K562 (cell line): ENCODE results near the gene TRIM37. TPM values are rescaled to one million over a fixed set of nuclear protein-coding genes. Genes with fewer than 3 reads are reported as not detected.

Experiments
- ATAC-seq: fragments of 200-7000 bp; cut with Tn5 transposase; 3 replicates; pipeline ENCODE4 v1.9.1; 2020; ENCODE audit warnings: moderate library complexity
- BruUV-seq: library from RNA; stranded (reverse); fragments of 400-500 nt; replicated peaks from 2 replicates; lab custom pipeline; 2021; lab: Mats Ljungman, UMichigan
- CTCF ChIA-PET: fragments of 300-600 bp; formaldehyde crosslinking; extraction: SDS; loops from one replicate; lab custom pipeline; 2021; ENCODE audit warnings: low intra/inter-chr PET ratio; lab: Yijun Ruan, JAX
- POLR2A ChIA-PET: fragments of 300-600, 350-650 bp; sonication (Branson Sonifier 250); formaldehyde crosslinking; extraction: SDS; loops from one replicate; lab custom pipeline; 2021; ENCODE audit warnings: antibody characterized with exemption, inconsistent platforms; lab: Yijun Ruan, JAX
- DNase-seq, 4 experiments: peaks; one replicate each; pipeline versions ENCODE4 v3.0.0 to v3.0.0-alpha.2; 2011 to 2018; ENCODE audit warnings: low spot score in 3 of 4, mixed read lengths in 3 of 4; ENCODE audit errors: extremely low read depth in 1 of 4
- FAIRE-seq: peaks from 2 replicates; lab custom pipeline; 2011; peaks lifted over from hg19 to GRCh38; lab: Jason Lieb, UNC
- H2AFZ ChIP-seq: 2 replicates; pipeline ENCODE4 v1.6.0; 2011; ENCODE audit warnings: low read depth, low read length, control low read depth, inconsistent platforms
- H3K27ac ChIP-seq: fragments of 200-600 bp; 3 replicates; pipeline ENCODE4 v1.8.0; 2011; ENCODE audit warnings: low read depth, mild to moderate bottlenecking, control low read depth, inconsistent platforms, low read length, moderate library complexity, mixed read lengths; ENCODE audit errors: extremely low read depth
- H3K27me3 ChIP-seq, 2 experiments: fragments of 300-600 bp in 1 of 2; 2 replicates in 1 of 2; 3 replicates in 1 of 2; pipeline versions ENCODE4 v1.6.0 to v1.8.0; 2011; ENCODE audit warnings: inconsistent platforms in 2 of 2, low read length in 2 of 2, mild to moderate bottlenecking in 1 of 2, mixed read lengths in 1 of 2, moderate library complexity in 1 of 2; ENCODE audit not compliant: control insufficient read depth in 2 of 2, insufficient read depth in 2 of 2
- H3K36me3 ChIP-seq: fragments of 300-600 bp; 3 replicates; pipeline ENCODE4 v1.8.0; 2011; ENCODE audit warnings: mild to moderate bottlenecking, low read length, inconsistent platforms; ENCODE audit not compliant: control insufficient read depth, insufficient read depth
- H3K4me1 ChIP-seq, 2 experiments: fragments of 200-600 bp in 1 of 2; replicated peaks in 1 of 2; 2 replicates in 1 of 2; 3 replicates in 1 of 2; pipeline versions ENCODE4 v1.5.1 to v1.8.0; 2011; ENCODE audit warnings: inconsistent platforms in 2 of 2, low read length in 2 of 2, mild to moderate bottlenecking in 1 of 2, mixed read lengths in 1 of 2, moderate library complexity in 1 of 2; ENCODE audit not compliant: control insufficient read depth in 2 of 2, insufficient read depth in 2 of 2
- H3K4me2 ChIP-seq: 2 replicates; pipeline ENCODE4 v1.6.1; 2011; ENCODE audit warnings: low read length, control low read depth, inconsistent platforms, mixed read lengths; ENCODE audit not compliant: insufficient read depth
- H3K4me3 ChIP-seq: fragments of 200-600 bp; sonication (generic), shearing (Covaris generic); 2 replicates; pipeline ENCODE4 v1.5.1; 2016; ENCODE audit warnings: control low read depth, inconsistent platforms
- H3K79me2 ChIP-seq: fragments of 200-600 bp; 3 replicates; pipeline ENCODE4 v1.8.0; 2011; ENCODE audit warnings: low read length, inconsistent platforms; ENCODE audit not compliant: control insufficient read depth, insufficient read depth
- H3K9ac ChIP-seq, 2 experiments: 2 replicates each; pipeline versions ENCODE4 v1.6.0 to v1.6.1; 2011; ENCODE audit warnings: low read depth in 2 of 2, low read length in 2 of 2, control low read depth in 1 of 2, inconsistent platforms in 1 of 2, mild to moderate bottlenecking in 1 of 2, mixed read lengths in 1 of 2; ENCODE audit not compliant: insufficient read depth in 1 of 2
- H3K9me1 ChIP-seq: one replicate; pipeline ENCODE4 v1.6.0; 2011; ENCODE audit warnings: inconsistent platforms, mild to moderate bottlenecking, low read length, moderate library complexity; ENCODE audit not compliant: control insufficient read depth, insufficient read depth
- H3K9me3 ChIP-seq: replicated peaks from 2 replicates; pipeline ENCODE4 v1.5.1; 2011; ENCODE audit warnings: low read depth, low read length, inconsistent platforms; ENCODE audit not compliant: control insufficient read depth, insufficient read depth
- H4K20me1 ChIP-seq: replicated peaks from 2 replicates; pipeline ENCODE4 v1.6.1; 2011; ENCODE audit warnings: low read length, inconsistent platforms, mixed read lengths; ENCODE audit not compliant: control insufficient read depth, insufficient read depth
- FOXA3 ChIP-seq, 2 experiments: fragments of 450-650 bp in 1 of 2; sonication (generic) in 1 of 2; formaldehyde crosslinking; IDR thresholded peaks in 1 of 2; conservative IDR thresholded peaks in 1 of 2; 2 replicates each; pipeline versions ENCODE4 v1.4.0 to v1.8.0; 2020 to 2022; ENCODE audit warnings: mild to moderate bottlenecking in 2 of 2, missing genetic modification reagents in 1 of 2
- PHF20 ChIP-seq: fragments of 450-650 bp; IDR thresholded peaks from 2 replicates; pipeline ENCODE4 v1.6.1; 2018; ENCODE audit not compliant: partially characterized antibody
- PURB ChIP-seq: sonication (generic); formaldehyde crosslinking; IDR thresholded peaks from 2 replicates; pipeline ENCODE4 v1.9.0; 2021; ENCODE audit warnings: low read depth, mild to moderate bottlenecking, missing genetic modification reagents
- TEAD4 ChIP-seq, 2 experiments: sonication (generic) in 1 of 2; formaldehyde crosslinking in 1 of 2; IDR thresholded peaks; 2 replicates each; pipeline versions ENCODE4 v1.6.1 to v1.8.0; 2012 to 2022; ENCODE audit warnings: borderline replicate concordance in 1 of 2, inconsistent platforms in 1 of 2, low read length in 1 of 2, mild to moderate bottlenecking in 1 of 2, missing genetic modification reagents in 1 of 2
- TRIM24 ChIP-seq, 2 experiments: fragments of 450-650 bp; IDR thresholded peaks; 2 replicates each; pipeline ENCODE4 v1.6.1; 2016
- ZBTB8A ChIP-seq: fragments of 450-650 bp; IDR thresholded peaks from 2 replicates; pipeline ENCODE4 v1.6.1; 2018; ENCODE audit warnings: mild to moderate bottlenecking, moderate library complexity; ENCODE audit not compliant: partially characterized antibody
- WGBS: fragments of 100-300 bp; shearing (Covaris generic); methylation state at CpG from one replicate; pipeline ENCODE4 v1.1.6; 2016; ENCODE audit warnings: low coverage, mixed read lengths; ENCODE audit not compliant: insufficient coverage; ENCODE audit errors: missing lambda C conversion rate; 5-methylcytosine and 5-hydroxymethylcytosine counted together
- in situ Hi-C: fragments of 300-500 bp; cut with MboI; formaldehyde crosslinking; loops from 4 replicates; pipeline ENCODE4 v1.15.0; 2018; ENCODE audit warnings: inconsistent platforms, mixed read lengths
- intact Hi-C: fragments of 100-400 bp; cut with micrococcal nuclease; formaldehyde crosslinking; loops from 2 replicates; pipeline ENCODE4 v1.14.2; 2022
- polyA plus RNA-seq, 8 experiments: library from polyadenylated mRNA; depleted of rRNA in 4 of 8; stranded (reverse) in 5 of 8; unstranded in 3 of 8; fragments of >200 nt; fragmentation: Nextera tagmentation in 2 of 8; fragmentation: Illumina TruSeq in 1 of 8; extraction: Ambion mirVana in 2 of 8; extraction: Trizol in 1 of 8; gene quantifications; 2 replicates each; pipeline versions ENCODE4 v1.2.1 to v1.2.3, GENCODE V29; 2011 to 2014; ENCODE audit warnings: inconsistent platforms in 1 of 8, missing spikeins in 1 of 8
- total RNA-seq, 7 experiments: library from RNA; depleted of rRNA in 6 of 7; stranded (reverse); fragments of >200 nt in 6 of 7; fragmentation: Illumina TruSeq in 2 of 7; extraction: Trizol in 2 of 7; gene quantifications; 2 replicates each; pipeline versions ENCODE4 v1.2.1 to v1.2.3, GENCODE V29; 2011 to 2021; ENCODE audit warnings: low replicate concordance in 1 of 7
- TF ChIP-seq, protein P1 (sequence below), 3 experiments: fragments of 200-800 bp in 1 of 3; fragments of 250-450 bp in 1 of 3; fragments of 450-650 bp in 1 of 3; sonication (Bioruptor Pico) in 1 of 3; sonication (Bioruptor generic) in 1 of 3; formaldehyde crosslinking in 1 of 3; IDR thresholded peaks; 2 replicates each; pipeline versions ENCODE4 v1.6.1 to v1.8.0; 2016 to 2022; ENCODE audit warnings: mild to moderate bottlenecking in 2 of 3, missing genetic modification characterization in 2 of 3, missing compliant biosample characterization in 1 of 3, moderate library complexity in 1 of 3
- TF ChIP-seq, protein P2 (sequence below): fragments of 450-650 bp; IDR thresholded peaks from 2 replicates; pipeline ENCODE4 v1.6.1; 2016; ENCODE audit warnings: low read depth, mild to moderate bottlenecking, moderate library complexity

Gene TRIM37
- total and polyA plus RNA-seq, 9 of the 15 experiments (the other 6 are each of a cell fraction or from before 2014, with no cell fraction given): 4.5 to 31.4 (median 23.8) TPM

DNA sequence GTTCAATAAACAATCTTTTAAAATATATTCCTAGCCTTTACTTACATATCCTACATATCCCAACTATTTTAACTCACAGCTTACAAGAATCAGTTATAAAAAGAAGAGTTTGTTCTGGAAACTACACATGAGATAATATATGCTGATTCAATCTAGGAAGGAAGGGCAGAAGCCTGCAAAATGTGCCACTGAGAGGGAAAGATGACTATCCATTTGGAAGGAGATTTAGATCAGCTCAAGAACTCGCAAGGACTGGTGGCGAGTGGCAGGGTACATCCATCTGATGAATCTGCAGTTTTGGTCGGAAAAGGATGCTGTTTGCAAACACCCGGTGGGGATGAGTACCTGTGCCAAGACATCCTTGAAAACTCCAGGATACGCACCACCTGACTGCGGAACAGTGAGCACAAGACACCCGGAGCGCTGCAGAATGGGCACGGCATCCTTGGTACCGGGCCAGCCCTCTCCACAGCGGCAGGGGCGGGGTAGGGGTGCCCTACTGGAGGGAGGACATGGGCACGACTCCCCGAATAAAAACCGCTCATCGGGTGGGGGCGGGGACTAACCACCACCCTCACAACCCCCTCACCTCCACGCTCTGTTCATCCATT lies 723 bp downstream of the TRIM37 start (continued):
- TF ChIP-seq FOXA3 (CRISPR knock-in tag; conservative IDR thresholded peaks at IDR 0.05 in 1 of 2, IDR thresholded peaks at IDR 0.05 in 1 of 2) (no peak), PHF20 (no peak)

DNA sequence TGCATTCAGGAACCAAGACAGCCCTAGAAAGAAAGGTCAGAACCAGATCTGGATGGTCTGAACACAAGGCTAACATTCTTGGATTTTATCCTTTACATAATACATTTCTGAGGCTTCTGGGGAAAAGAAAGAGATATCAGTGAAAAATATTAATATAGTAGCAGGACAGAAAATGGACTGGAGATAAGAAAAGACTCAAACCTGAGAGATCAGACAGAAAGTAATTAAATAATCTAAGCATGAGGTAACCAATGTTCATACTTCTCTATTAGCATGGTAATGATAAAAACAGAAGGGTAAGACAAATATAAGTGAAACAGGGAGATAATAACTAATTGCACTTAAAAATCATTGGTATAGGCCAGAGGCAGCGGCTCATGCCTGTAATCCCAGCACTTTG lies 5.5 kb downstream of the TRIM37 start:
- ChIA-PET POLR2A (no interaction called here), CTCF (no interaction called here)
- DNase-seq (no peak), FAIRE-seq (no peak), ATAC-seq (no peak)
- intact Hi-C loops (no loop called here), in situ Hi-C loops (no loop called here)
- Histone ChIP-seq H3K9ac (no peak overlapping the region), H3K4me2 (no peak overlapping the region), H2AFZ (no peak overlapping the region), H3K79me2 (peaks cover 67% of the 10 kb centered on the region), H3K27me3 (no peaks in the 10 kb centered on the region), H3K4me1 (peaks cover 5 to 6% of the 10 kb centered on the region in 2 experiments; a peak in 3 of 5 replicates), H3K27ac (no peak overlapping the region), H3K4me3 (no peak overlapping the region), H3K9me3 (no peaks in the 10 kb centered on the region), H3K9me1 (no peaks in the 10 kb centered on the region), H4K20me1 (no peaks in the 10 kb centered on the region), H3K36me3 (peaks cover 49% of the 10 kb centered on the region)
- no TSS peak for BruUV-seq
- TF ChIP-seq ZBTB8A: no peak
- no peak for TF ChIP-seq TEAD4 (IDR thresholded peaks at IDR 0.05; ENCODE audit: low read length)
- no peak for TF ChIP-seq TEAD4 (CRISPR knock-in tag; IDR thresholded peaks at IDR 0.05; ENCODE audit: borderline replicate concordance)
- TF ChIP-seq, protein P1, sequence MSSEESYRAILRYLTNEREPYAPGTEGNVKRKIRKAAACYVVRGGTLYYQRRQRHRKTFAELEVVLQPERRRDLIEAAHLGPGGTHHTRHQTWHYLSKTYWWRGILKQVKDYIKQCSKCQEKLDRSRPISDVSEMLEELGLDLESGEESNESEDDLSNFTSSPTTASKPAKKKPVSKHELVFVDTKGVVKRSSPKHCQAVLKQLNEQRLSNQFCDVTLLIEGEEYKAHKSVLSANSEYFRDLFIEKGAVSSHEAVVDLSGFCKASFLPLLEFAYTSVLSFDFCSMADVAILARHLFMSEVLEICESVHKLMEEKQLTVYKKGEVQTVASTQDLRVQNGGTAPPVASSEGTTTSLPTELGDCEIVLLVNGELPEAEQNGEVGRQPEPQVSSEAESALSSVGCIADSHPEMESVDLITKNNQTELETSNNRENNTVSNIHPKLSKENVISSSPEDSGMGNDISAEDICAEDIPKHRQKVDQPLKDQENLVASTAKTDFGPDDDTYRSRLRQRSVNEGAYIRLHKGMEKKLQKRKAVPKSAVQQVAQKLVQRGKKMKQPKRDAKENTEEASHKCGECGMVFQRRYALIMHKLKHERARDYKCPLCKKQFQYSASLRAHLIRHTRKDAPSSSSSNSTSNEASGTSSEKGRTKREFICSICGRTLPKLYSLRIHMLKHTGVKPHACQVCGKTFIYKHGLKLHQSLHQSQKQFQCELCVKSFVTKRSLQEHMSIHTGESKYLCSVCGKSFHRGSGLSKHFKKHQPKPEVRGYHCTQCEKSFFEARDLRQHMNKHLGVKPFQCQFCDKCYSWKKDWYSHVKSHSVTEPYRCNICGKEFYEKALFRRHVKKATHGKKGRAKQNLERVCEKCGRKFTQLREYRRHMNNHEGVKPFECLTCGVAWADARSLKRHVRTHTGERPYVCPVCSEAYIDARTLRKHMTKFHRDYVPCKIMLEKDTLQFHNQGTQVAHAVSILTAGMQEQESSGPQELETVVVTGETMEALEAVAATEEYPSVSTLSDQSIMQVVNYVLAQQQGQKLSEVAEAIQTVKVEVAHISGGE (CRISPR knock-in tag; IDR thresholded peaks at IDR 0.05): peak in 1 of 3 experiments; percentile 62; a peak in 1 of 6 replicates
- TF ChIP-seq TRIM24 (IDR thresholded peaks at IDR 0.05): no peak
- no peak for TF ChIP-seq PURB (CRISPR knock-in tag)
- TF ChIP-seq, protein P2, sequence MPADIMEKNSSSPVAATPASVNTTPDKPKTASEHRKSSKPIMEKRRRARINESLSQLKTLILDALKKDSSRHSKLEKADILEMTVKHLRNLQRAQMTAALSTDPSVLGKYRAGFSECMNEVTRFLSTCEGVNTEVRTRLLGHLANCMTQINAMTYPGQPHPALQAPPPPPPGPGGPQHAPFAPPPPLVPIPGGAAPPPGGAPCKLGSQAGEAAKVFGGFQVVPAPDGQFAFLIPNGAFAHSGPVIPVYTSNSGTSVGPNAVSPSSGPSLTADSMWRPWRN: no peak
- WGBS: 80% methylated on average over 1 of the region's 1 CpG
